ENCODE results near the gene NUDT3. TPM values are rescaled to one million over a fixed set of nuclear protein-coding genes. Genes with fewer than 3 reads are reported as not detected.

NUDT3 gene
- total and polyA plus RNA-seq, 8 donors, result 8.7 to 34.0 (median 13.1) TPM

DNA sequence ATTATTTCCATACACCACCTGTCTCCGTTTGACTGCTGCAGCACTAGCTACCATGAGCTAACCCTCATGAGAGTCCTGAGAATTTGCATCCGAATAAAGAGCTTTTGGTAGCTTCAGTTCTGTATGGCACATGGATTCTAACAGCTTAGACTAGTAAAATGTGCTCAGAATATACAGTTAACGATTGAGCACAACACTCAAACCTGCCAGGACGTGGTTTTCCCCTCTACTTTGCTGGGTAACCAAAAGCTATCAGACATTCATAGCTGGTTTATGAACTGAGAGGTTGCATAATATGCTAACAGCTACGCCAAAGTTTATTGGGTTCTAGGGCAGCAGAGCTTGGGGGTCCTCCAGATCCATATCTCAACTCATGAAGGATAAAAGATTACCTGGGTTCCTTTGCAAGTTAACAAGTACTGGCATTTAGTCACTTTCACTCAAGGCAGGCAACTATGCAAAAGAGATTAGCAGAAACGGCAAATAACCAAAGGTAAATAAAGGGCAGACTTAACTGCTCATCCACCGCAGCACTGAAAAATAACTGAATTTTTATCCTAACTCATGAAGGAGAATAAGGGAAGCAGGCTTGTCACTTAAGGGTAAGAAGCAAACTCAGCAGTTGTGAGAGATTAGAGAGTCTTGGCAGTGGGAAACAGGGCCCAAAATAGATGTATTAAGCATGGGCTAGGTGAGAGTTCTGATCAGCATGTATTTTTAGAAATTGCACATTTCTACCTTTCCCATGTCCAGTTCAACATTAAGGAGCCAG lies 29.4 kb downstream of the NUDT3 start:
- H3K4me3 ChIP-seq, result no peak overlapping the region
- H3K36me3 ChIP-seq, result no peaks in the 10 kb centered on the region
- no peaks in the 10 kb centered on the region for H3K9me3 ChIP-seq
- TF ChIP-seq EP300 (IDR thresholded peaks at IDR 0.05) (no peak), POLR2AphosphoS5 (IDR thresholded peaks at IDR 0.05) (no peak), POLR2A (IDR thresholded peaks at IDR 0.05) (no peak)
- TF ChIP-seq, protein P1, sequence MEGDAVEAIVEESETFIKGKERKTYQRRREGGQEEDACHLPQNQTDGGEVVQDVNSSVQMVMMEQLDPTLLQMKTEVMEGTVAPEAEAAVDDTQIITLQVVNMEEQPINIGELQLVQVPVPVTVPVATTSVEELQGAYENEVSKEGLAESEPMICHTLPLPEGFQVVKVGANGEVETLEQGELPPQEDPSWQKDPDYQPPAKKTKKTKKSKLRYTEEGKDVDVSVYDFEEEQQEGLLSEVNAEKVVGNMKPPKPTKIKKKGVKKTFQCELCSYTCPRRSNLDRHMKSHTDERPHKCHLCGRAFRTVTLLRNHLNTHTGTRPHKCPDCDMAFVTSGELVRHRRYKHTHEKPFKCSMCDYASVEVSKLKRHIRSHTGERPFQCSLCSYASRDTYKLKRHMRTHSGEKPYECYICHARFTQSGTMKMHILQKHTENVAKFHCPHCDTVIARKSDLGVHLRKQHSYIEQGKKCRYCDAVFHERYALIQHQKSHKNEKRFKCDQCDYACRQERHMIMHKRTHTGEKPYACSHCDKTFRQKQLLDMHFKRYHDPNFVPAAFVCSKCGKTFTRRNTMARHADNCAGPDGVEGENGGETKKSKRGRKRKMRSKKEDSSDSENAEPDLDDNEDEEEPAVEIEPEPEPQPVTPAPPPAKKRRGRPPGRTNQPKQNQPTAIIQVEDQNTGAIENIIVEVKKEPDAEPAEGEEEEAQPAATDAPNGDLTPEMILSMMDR (IDR thresholded peaks at IDR 0.05), result no peak
- 31 to 47% (median 33%) methylated on average over 7 of the region's 7 CpGs for WGBS, 5 donors
- no peak overlapping the region for H3K27ac ChIP-seq
- no peaks in the 10 kb centered on the region for H3K27me3 ChIP-seq
- intact Hi-C loops (cut with DNase I; ENCODE audit: low total_unique reads), result no loop called here
- no peak for DNase-seq
- H3K4me1 ChIP-seq, result peaks cover 9 to 45% (median 31%) of the 10 kb centered on the region in 4 donors

DNA sequence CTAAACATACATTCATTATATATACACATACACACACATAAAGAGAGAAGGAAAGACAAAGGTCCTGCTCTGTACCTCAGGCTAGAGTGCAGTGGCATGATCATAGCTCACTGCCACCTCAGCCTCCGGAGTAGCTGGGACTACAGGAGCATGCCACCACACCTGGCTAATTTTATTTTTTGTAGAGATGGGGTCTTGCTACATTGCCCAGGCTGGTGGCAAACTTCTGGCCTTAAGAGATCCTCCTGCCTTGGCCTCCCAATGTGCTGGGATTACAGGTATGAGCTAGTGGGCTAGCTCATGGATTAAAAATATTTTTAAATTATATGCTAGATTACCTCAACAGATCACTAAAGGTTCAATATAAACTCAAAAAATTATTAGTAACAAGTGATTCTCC lies 30.3 kb downstream of the NUDT3 start:
- no peak for DNase-seq
- intact Hi-C loops (cut with DNase I; ENCODE audit: low total_unique reads), result no loop called here
- H3K4me1 ChIP-seq, result peaks cover 9 to 45% (median 31%) of the 10 kb centered on the region in 4 donors

DNA sequence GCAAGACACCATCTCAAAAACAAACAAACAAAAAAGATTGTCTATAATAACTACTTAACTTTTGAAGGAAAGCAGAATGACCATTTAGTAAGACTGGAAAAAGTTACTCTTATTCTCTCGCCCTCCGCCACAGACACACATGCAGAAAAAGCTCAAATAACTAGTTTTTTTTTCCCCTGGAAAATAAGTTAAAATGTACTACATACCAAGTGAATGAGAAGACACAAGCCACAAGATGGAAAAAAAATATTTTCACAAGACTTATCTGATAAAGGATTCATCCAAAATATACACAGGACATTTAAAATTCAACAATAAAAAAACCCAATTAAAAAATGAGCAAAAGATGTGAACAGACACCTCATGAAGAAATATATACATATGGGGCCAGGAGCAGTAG lies 31.9 kb downstream of the NUDT3 start:
- intact Hi-C loops (cut with DNase I; ENCODE audit: low total_unique reads), result no loop called here
- no peak for TF ChIP-seq EP300 (IDR thresholded peaks at IDR 0.05)
- TF ChIP-seq POLR2AphosphoS5 (IDR thresholded peaks at IDR 0.05), result no peak
- TF ChIP-seq, protein P1 (IDR thresholded peaks at IDR 0.05), result no peak
- no peak for TF ChIP-seq POLR2A (IDR thresholded peaks at IDR 0.05)
- no peak for DNase-seq
- 85 to 98% (median 93%) methylated on average over 2 of the region's 2 CpGs for WGBS, 5 donors
- H3K4me1 ChIP-seq, result peaks cover 9 to 44% (median 29%) of the 10 kb centered on the region in 4 donors
- H3K27me3 ChIP-seq, result no peaks in the 10 kb centered on the region
- H3K9me3 ChIP-seq, result no peaks in the 10 kb centered on the region
- no peak overlapping the region for H3K4me3 ChIP-seq
- H3K36me3 ChIP-seq, result no peaks in the 10 kb centered on the region
- no peak overlapping the region for H3K27ac ChIP-seq

More for the DNA sequence above, 30.3 kb downstream of the NUDT3 start:
- WGBS, 5 donors, result 38 to 100% (median 96%) methylated on average over 1 of the region's 1 CpG
- no peaks in the 10 kb centered on the region for H3K27me3 ChIP-seq
- no peak for TF ChIP-seq POLR2A (IDR thresholded peaks at IDR 0.05)
- TF ChIP-seq EP300 (IDR thresholded peaks at IDR 0.05), result no peak
- TF ChIP-seq, protein P1 (IDR thresholded peaks at IDR 0.05), result no peak
- TF ChIP-seq POLR2AphosphoS5 (IDR thresholded peaks at IDR 0.05), result no peak
- no peak overlapping the region for H3K4me3 ChIP-seq
- H3K27ac ChIP-seq, result no peak overlapping the region
- H3K36me3 ChIP-seq, result no peaks in the 10 kb centered on the region
- no peaks in the 10 kb centered on the region for H3K9me3 ChIP-seq

DNA sequence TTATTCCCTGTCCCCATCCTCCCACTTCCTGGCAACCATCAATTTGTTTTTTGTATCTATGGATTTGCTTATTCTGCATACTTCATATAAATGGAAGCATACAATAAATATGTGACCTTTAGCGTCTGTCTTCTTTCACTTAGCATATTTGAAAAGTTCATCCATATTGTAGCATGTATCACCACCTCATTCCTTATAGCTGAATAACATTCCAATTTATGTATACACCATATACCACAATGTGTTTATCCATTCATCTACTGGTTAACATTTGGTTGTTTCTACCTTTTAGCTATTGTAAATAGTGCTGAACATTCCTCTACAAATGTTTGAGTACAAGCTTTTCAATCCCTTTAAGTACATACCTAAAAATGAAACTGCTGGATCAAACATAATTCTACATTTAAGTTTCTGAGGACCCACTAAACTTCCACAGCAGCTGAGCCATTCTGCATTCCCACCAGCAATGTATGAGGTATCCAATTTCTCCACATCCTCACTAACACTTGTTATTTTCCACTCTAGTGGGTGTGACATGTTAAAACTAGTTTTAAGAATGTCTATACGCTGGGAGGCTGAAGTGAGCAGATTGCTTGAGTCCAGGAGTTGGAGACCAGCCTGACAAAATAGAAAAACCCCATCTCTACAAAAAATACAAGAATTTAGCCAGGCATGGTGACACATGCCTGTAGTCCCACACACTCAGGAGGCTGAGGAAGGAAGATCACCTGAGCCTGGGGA lies 32.9 kb downstream of the NUDT3 start:
- H3K36me3 ChIP-seq, result no peaks in the 10 kb centered on the region
- 61 to 77% (median 69%) methylated on average over 2 of the region's 2 CpGs for WGBS, 5 donors

More for the DNA sequence above, 32.9 kb downstream of the NUDT3 start:
- DNase-seq, result no peak
- Histone ChIP-seq H3K27ac (no peak overlapping the region), H3K4me3 (no peak overlapping the region), H3K9me3 (no peaks in the 10 kb centered on the region), H3K4me1 (peaks cover 9 to 42% (median 29%) of the 10 kb centered on the region in 4 donors), H3K27me3 (no peaks in the 10 kb centered on the region)
- TF ChIP-seq EP300 (IDR thresholded peaks at IDR 0.05) (no peak), POLR2A (IDR thresholded peaks at IDR 0.05) (no peak), POLR2AphosphoS5 (IDR thresholded peaks at IDR 0.05) (no peak)
- TF ChIP-seq, protein P1 (IDR thresholded peaks at IDR 0.05), result no peak
- intact Hi-C loops (cut with DNase I; ENCODE audit: low total_unique reads), result no loop called here
